Suprapubic skin (tissue), 4 donors: ENCODE results near the gene LBHD2. TPM values are rescaled to one million over a fixed set of nuclear protein-coding genes. Genes with fewer than 3 reads are reported as not detected.

Experiments used
- DNase-seq, 2 donors: peaks; one replicate each; pipeline ENCODE4 v3.0.0-alpha.2; 2019; ENCODE audit warnings: low spot score in 2 of 2
- H3K27ac ChIP-seq: fragments of 200-600 bp; sonication (generic); one replicate; pipeline ENCODE4 v1.5.1; 2019
- H3K27me3 ChIP-seq: fragments of 200-600 bp; sonication (generic); one replicate; pipeline ENCODE4 v1.5.1; 2019
- H3K36me3 ChIP-seq: fragments of 200-600 bp; sonication (generic); one replicate; pipeline ENCODE4 v1.5.1; 2019
- H3K4me1 ChIP-seq: fragments of 200-600 bp; sonication (generic); one replicate; pipeline ENCODE4 v1.5.1; 2019
- H3K4me3 ChIP-seq: fragments of 200-600 bp; sonication (generic); one replicate; pipeline ENCODE4 v1.5.1; 2019; ENCODE audit warnings: mild to moderate bottlenecking
- H3K9me3 ChIP-seq: fragments of 200-600 bp; sonication (generic); one replicate; pipeline ENCODE4 v1.5.1; 2019
- CTCF ChIP-seq, 2 donors: fragments of 200-600 bp in 1 of 2; fragments of 450-650 bp in 1 of 2; sonication (generic) in 1 of 2; IDR thresholded peaks; one replicate each; pipeline ENCODE4 v1.5.1; 2016 to 2019; ENCODE audit warnings: antibody characterized with exemption in 2 of 2, mild to moderate bottlenecking in 1 of 2, moderate library complexity in 1 of 2
- EP300 ChIP-seq: sonication (generic); formaldehyde crosslinking; IDR thresholded peaks from one replicate; pipeline ENCODE4 v1.6.1; 2017; ENCODE audit warnings: antibody characterized with exemption
- POLR2A ChIP-seq, 2 donors: fragments of 450-650 bp; IDR thresholded peaks; one replicate each; pipeline ENCODE4 v1.6.1; 2017; ENCODE audit warnings: antibody characterized with exemption in 2 of 2, mild to moderate bottlenecking in 2 of 2, moderate library complexity in 2 of 2
- POLR2AphosphoS5 ChIP-seq, 3 donors: sonication (generic); formaldehyde crosslinking; IDR thresholded peaks; one replicate each; pipeline ENCODE4 v1.6.1; 2017; ENCODE audit warnings: antibody characterized with exemption in 3 of 3
- WGBS: methylation state at CpG from one replicate; pipeline ENCODE4 v1.1.5; 2018; 5-methylcytosine and 5-hydroxymethylcytosine counted together
- total RNA-seq, 4 donors: library from RNA; depleted of rRNA; stranded (reverse); fragments of >200 nt; gene quantifications; one replicate each; pipeline ENCODE4 v1.1.0, GENCODE V29; 2016

Gene LBHD2
- total RNA-seq, 4 donors from 2014 or later: not detected

- Histone ChIP-seq H3K27me3 (no peaks in the 10 kb centered on the region), H3K27ac (no peak overlapping the region), H3K4me1 (peaks cover 50% of the 10 kb centered on the region), H3K4me3 (no peak overlapping the region), H3K36me3 (peaks cover 63% of the 10 kb centered on the region), H3K9me3 (no peaks in the 10 kb centered on the region)
- 88% methylated on average over 22 of the region's 25 CpGs for WGBS
- DNase-seq: no peak
- no peak for TF ChIP-seq POLR2AphosphoS5 (IDR thresholded peaks at IDR 0.05)
- TF ChIP-seq EP300: no peak
- no peak for TF ChIP-seq CTCF (IDR thresholded peaks at IDR 0.05)
- no peak for TF ChIP-seq POLR2A (IDR thresholded peaks at IDR 0.05)
Observed at GRCh38 chr14:103133210-103134140, 49.5 kb downstream of the LBHD2 start.

- TF ChIP-seq POLR2AphosphoS5 (IDR thresholded peaks at IDR 0.05) (no peak), EP300 (no peak), POLR2A (IDR thresholded peaks at IDR 0.05) (no peak), CTCF (IDR thresholded peaks at IDR 0.05) (no peak)
- Histone ChIP-seq H3K4me1 (peaks cover 50% of the 10 kb centered on the region), H3K4me3 (no peak overlapping the region), H3K27me3 (no peaks in the 10 kb centered on the region), H3K9me3 (no peaks in the 10 kb centered on the region), H3K27ac (no peak overlapping the region), H3K36me3 (peaks cover 63% of the 10 kb centered on the region)
- DNase-seq: no peak
- 69% methylated on average over 2 of the region's 2 CpGs for WGBS
Observed at GRCh38 chr14:103134405-103134804, 50.4 kb downstream of the LBHD2 start.

- Histone ChIP-seq H3K4me1 (peaks cover 47% of the 10 kb centered on the region), H3K9me3 (no peaks in the 10 kb centered on the region), H3K36me3 (peaks cover 59% of the 10 kb centered on the region), H3K27me3 (no peaks in the 10 kb centered on the region), H3K4me3 (no peak overlapping the region), H3K27ac (no peak overlapping the region)
- no peak for DNase-seq
- TF ChIP-seq CTCF (IDR thresholded peaks at IDR 0.05) (no peak), POLR2AphosphoS5 (IDR thresholded peaks at IDR 0.05) (no peak)
- WGBS: 91% methylated on average over 14 of the region's 14 CpGs
Observed at GRCh38 chr14:103134919-103135318, 50.9 kb downstream of the LBHD2 start.

- H3K36me3 ChIP-seq: peaks cover 53% of the 10 kb centered on the region
- H3K27ac ChIP-seq: no peak overlapping the region
- TF ChIP-seq CTCF (IDR thresholded peaks at IDR 0.05): no peak
- TF ChIP-seq EP300: no peak
- TF ChIP-seq POLR2A (IDR thresholded peaks at IDR 0.05): no peak
- no peak for TF ChIP-seq POLR2AphosphoS5 (IDR thresholded peaks at IDR 0.05)
- H3K4me1 ChIP-seq: peaks cover 40% of the 10 kb centered on the region
- DNase-seq: no peak
- H3K9me3 ChIP-seq: no peaks in the 10 kb centered on the region
- H3K27me3 ChIP-seq: no peaks in the 10 kb centered on the region
- no peak overlapping the region for H3K4me3 ChIP-seq
- 87% methylated on average over 24 of the region's 26 CpGs for WGBS
Observed at GRCh38 chr14:103135333-103136260, 51.6 kb downstream of the LBHD2 start.
